Prostate gland (tissue), 2 donors: ENCODE results near the gene TMEM132D. TPM values are rescaled to one million over a fixed set of nuclear protein-coding genes. Genes with fewer than 3 reads are reported as not detected.
"Not testable (repeated sequence)": the region's sequence is repeated elsewhere in the genome, so short reads cannot be mapped to it uniquely, and the experiment has no call there.

ENCODE experiments used
- DNase-seq: peaks from one replicate; pipeline ENCODE4 v3.0.0-alpha.2; 2019; ENCODE audit warnings: low spot score
- H3K27ac ChIP-seq, 2 donors: fragments of 200-600 bp; sonication (generic); 2 replicates each; pipeline ENCODE4 v1.5.1; 2017 to 2019
- H3K27me3 ChIP-seq: fragments of 200-600 bp; sonication (generic); replicated peaks from 2 replicates; pipeline ENCODE4 v1.5.1; 2019; ENCODE audit not compliant: insufficient read depth
- H3K36me3 ChIP-seq, 2 donors: fragments of 200-600 bp; sonication (generic); 1 replicate in 1 of 2; 2 replicates in 1 of 2; pipeline versions ENCODE4 v1.5.1 to v1.8.1; 2017 to 2019
- H3K4me1 ChIP-seq: fragments of 200-600 bp; sonication (generic); replicated peaks from 2 replicates; pipeline ENCODE4 v1.5.1; 2019
- H3K4me3 ChIP-seq, 2 donors: fragments of 200-600 bp; sonication (generic); 2 replicates each; pipeline ENCODE4 v1.5.1; 2017 to 2019
- H3K9me3 ChIP-seq: fragments of 200-600 bp; sonication (generic); 2 replicates; pipeline ENCODE4 v1.5.1; 2017
- POLR2A ChIP-seq: fragments of 450-650 bp; IDR thresholded peaks from one replicate; pipeline ENCODE4 v1.6.1; 2016; ENCODE audit warnings: antibody characterized with exemption, mild to moderate bottlenecking
- POLR2AphosphoS5 ChIP-seq: sonication (generic); formaldehyde crosslinking; IDR thresholded peaks from one replicate; pipeline ENCODE4 v1.6.1; 2017; ENCODE audit warnings: antibody characterized with exemption
- WGBS: methylation state at CpG from one replicate; pipeline ENCODE4 v1.1.5; 2018; 5-methylcytosine and 5-hydroxymethylcytosine counted together
- intact Hi-C: fragments of 100-400 bp; cut with DNase I; formaldehyde crosslinking; loops from one replicate; pipeline ENCODE4 v1.14.2; 2022
- total RNA-seq, 2 donors: library from RNA; depleted of rRNA; stranded (reverse); fragments of >200 nt; gene quantifications; one replicate each; pipeline ENCODE4 v1.1.0, GENCODE V29; 2016
- TF ChIP-seq, protein P1 (sequence below), 4 experiments: fragments of 200-600 bp in 2 of 4; fragments of 450-650 bp in 2 of 4; sonication (generic) in 2 of 4; IDR thresholded peaks; 1 replicate in 3 of 4; 2 replicates in 1 of 4; pipeline ENCODE4 v1.5.1; 2016 to 2019; ENCODE audit warnings: antibody characterized with exemption in 4 of 4, mild to moderate bottlenecking in 2 of 4, moderate library complexity in 2 of 4

The TMEM132D gene
- total RNA-seq, 2 donors from 2014 or later: 0.57 to 1.3 TPM

GRCh38 chr12:129544716-129545115 lies 359.1 kb downstream of the TMEM132D start:
- TF ChIP-seq, protein P1, sequence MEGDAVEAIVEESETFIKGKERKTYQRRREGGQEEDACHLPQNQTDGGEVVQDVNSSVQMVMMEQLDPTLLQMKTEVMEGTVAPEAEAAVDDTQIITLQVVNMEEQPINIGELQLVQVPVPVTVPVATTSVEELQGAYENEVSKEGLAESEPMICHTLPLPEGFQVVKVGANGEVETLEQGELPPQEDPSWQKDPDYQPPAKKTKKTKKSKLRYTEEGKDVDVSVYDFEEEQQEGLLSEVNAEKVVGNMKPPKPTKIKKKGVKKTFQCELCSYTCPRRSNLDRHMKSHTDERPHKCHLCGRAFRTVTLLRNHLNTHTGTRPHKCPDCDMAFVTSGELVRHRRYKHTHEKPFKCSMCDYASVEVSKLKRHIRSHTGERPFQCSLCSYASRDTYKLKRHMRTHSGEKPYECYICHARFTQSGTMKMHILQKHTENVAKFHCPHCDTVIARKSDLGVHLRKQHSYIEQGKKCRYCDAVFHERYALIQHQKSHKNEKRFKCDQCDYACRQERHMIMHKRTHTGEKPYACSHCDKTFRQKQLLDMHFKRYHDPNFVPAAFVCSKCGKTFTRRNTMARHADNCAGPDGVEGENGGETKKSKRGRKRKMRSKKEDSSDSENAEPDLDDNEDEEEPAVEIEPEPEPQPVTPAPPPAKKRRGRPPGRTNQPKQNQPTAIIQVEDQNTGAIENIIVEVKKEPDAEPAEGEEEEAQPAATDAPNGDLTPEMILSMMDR (IDR thresholded peaks at IDR 0.05): no peak
- TF ChIP-seq POLR2AphosphoS5 (no peak), POLR2A (no peak)
- WGBS: 95% methylated on average over 6 of the region's 6 CpGs
- H3K36me3 ChIP-seq: no peaks in the 10 kb centered on the region
- H3K9me3 ChIP-seq: no peaks in the 10 kb centered on the region
- no peaks in the 10 kb centered on the region for H3K4me1 ChIP-seq
- no peak overlapping the region for H3K27ac ChIP-seq
- no peak overlapping the region for H3K4me3 ChIP-seq
- DNase-seq: no peak
- no peaks in the 10 kb centered on the region for H3K27me3 ChIP-seq
- intact Hi-C loops: no loop called here

DNA sequence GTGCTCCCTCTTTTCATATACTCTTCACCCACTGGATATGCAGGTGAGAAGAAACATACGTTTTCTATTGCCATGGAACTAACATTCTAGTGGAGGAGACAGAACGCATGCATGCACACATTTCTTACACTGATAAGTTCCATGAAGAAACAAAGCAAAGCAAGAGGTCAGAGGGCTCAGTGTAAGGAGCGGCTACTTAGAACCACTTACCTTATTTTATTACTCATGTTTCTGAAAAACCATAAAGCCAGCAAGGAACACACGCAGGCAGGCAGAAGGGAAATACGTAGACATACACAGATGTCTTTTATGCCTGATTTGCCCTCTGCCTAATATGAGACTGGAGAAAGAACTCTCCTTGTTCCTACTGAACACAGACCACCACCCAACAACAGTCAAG lies 362.9 kb downstream of the TMEM132D start:
- Histone ChIP-seq H3K4me3 (no peak overlapping the region), H3K27me3 (no peaks in the 10 kb centered on the region), H3K4me1 (no peaks in the 10 kb centered on the region), H3K36me3 (no peaks in the 10 kb centered on the region), H3K27ac (no peak overlapping the region), H3K9me3 (no peaks in the 10 kb centered on the region)
- 69% methylated on average over 5 of the region's 5 CpGs for WGBS
- intact Hi-C loops: no loop called here
- TF ChIP-seq POLR2AphosphoS5 (no peak), POLR2A (no peak)
- TF ChIP-seq, protein P1 (IDR thresholded peaks at IDR 0.05): no peak
- DNase-seq: no peak

- no peak overlapping the region for H3K27ac ChIP-seq
- WGBS: 36% methylated on average over 3 of the region's 3 CpGs
- TF ChIP-seq, protein P1 (IDR thresholded peaks at IDR 0.05): no peak
- TF ChIP-seq POLR2AphosphoS5 (no peak), POLR2A (no peak)
- no peaks in the 10 kb centered on the region for H3K4me1 ChIP-seq
- H3K27me3 ChIP-seq: no peaks in the 10 kb centered on the region
- intact Hi-C loops: no loop called here
- H3K9me3 ChIP-seq: no peaks in the 10 kb centered on the region
- H3K4me3 ChIP-seq: no peak overlapping the region
- no peaks in the 10 kb centered on the region for H3K36me3 ChIP-seq
- no peak for DNase-seq
These were observed 363.6 kb downstream of the TMEM132D start for GRCh38 chr12:129540249-129540648.

DNA sequence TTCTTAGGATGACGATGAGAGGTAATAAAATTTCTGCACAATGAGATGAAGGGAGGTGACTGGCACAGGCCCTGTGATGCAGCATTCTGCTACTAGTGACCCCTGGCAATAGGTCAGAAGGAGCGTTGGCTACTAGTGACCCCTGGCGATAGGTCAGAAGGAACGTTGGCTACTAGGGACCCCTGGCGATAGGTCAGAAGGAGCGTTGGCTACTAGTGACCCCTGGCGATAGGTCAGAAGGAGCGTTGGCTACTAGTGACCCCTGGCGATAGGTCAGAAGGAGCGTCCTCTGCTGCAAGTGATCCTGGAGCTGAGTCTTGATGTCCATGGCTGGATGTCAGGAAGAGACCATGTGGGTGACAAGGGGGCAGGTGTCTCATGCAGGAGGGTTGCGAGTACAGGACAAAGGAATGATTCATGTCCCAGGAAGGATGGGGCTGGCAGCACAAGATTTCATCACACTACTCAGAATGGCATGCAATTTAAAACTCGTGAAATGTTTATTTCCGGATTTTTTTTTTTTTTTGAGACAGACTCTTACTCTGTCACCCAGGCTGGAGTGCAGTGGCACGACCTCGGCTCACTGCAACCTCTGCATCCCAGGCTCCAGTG lies 365.0 kb downstream of the TMEM132D start:
- H3K27ac ChIP-seq, DNase-seq, intact Hi-C loops, H3K4me3 ChIP-seq, H3K9me3 ChIP-seq, H3K36me3 ChIP-seq, H3K4me1 ChIP-seq, H3K27me3 ChIP-seq: not testable (repeated sequence)
- 87% methylated on average over 15 of the region's 15 CpGs for WGBS

- no peaks in the 10 kb centered on the region for H3K4me1 ChIP-seq
- intact Hi-C loops: no loop called here
- 37% methylated on average over 3 of the region's 3 CpGs for WGBS
- TF ChIP-seq, protein P1 (IDR thresholded peaks at IDR 0.05): no peak
- no peak for TF ChIP-seq POLR2A
- no peak for TF ChIP-seq POLR2AphosphoS5
- no peak overlapping the region for H3K4me3 ChIP-seq
- H3K27ac ChIP-seq: no peak overlapping the region
- H3K27me3 ChIP-seq: no peaks in the 10 kb centered on the region
- no peaks in the 10 kb centered on the region for H3K36me3 ChIP-seq
- no peak for DNase-seq
- no peaks in the 10 kb centered on the region for H3K9me3 ChIP-seq
These were observed 365.7 kb downstream of the TMEM132D start for GRCh38 chr12:129538137-129538536.
